Nephron (organoid): ENCODE data around the gene C5orf58.

ENCODE experiments used
- H3K27ac Mint-ChIP-seq, 3 experiments: 2 replicates each; pipeline ENCODE4 v1.8.0; 2020; ENCODE audit warnings: mixed read lengths in 3 of 3, mild to moderate bottlenecking in 2 of 3, moderate library complexity in 1 of 3
- H3K27me3 Mint-ChIP-seq: 2 replicates; pipeline ENCODE4 v1.8.0; 2021; ENCODE audit warnings: low read depth, mild to moderate bottlenecking, moderate library complexity, mixed read lengths
- H3K36me3 Mint-ChIP-seq: 2 replicates; pipeline ENCODE4 v1.8.0; 2020; ENCODE audit warnings: low read depth, mixed read lengths
- H3K4me1 Mint-ChIP-seq: 2 replicates; pipeline ENCODE4 v1.8.0; 2020; ENCODE audit warnings: mixed read lengths
- H3K4me3 Mint-ChIP-seq, 3 experiments: 2 replicates each; pipeline ENCODE4 v1.8.0; 2020; ENCODE audit warnings: mild to moderate bottlenecking in 3 of 3, mixed read lengths in 3 of 3, moderate library complexity in 2 of 3
- H3K9me3 Mint-ChIP-seq: 2 replicates; pipeline ENCODE4 v1.8.0; 2020; ENCODE audit warnings: mixed read lengths
- CTCF ChIP-seq, 3 experiments: fragments of 200-600 bp; sonication (generic); IDR thresholded peaks; one replicate each; pipeline ENCODE4 v1.5.0; 2021; ENCODE audit warnings: antibody characterized with exemption in 3 of 3; ENCODE audit not compliant: unreplicated experiment in 3 of 3

Gene C5orf58

GRCh38 chr5:170288151-170288550, 55.4 kb downstream of the C5orf58 start:
- TF ChIP-seq CTCF (IDR thresholded peaks at IDR 0.05; ENCODE audit: unreplicated experiment in 3 of 3), result no peak

GRCh38 chr5:170288551-170288950, 55.8 kb downstream of the C5orf58 start:
- peaks cover 25% of the 10 kb centered on the region for H3K9me3 Mint-ChIP-seq
- TF ChIP-seq CTCF (IDR thresholded peaks at IDR 0.05; ENCODE audit: unreplicated experiment in 3 of 3), result no peak
- H3K4me3 Mint-ChIP-seq, result no peak overlapping the region
- H3K4me1 Mint-ChIP-seq, result peaks cover 8% of the 10 kb centered on the region
- peaks cover 28% of the 10 kb centered on the region for H3K27me3 Mint-ChIP-seq
- peaks cover 3% of the 10 kb centered on the region for H3K36me3 Mint-ChIP-seq
- no peak overlapping the region for H3K27ac Mint-ChIP-seq

More at GRCh38 chr5:170288151-170288550, 55.4 kb downstream of the C5orf58 start:
- peaks cover 8% of the 10 kb centered on the region for H3K4me1 Mint-ChIP-seq
- H3K36me3 Mint-ChIP-seq, result peaks cover 3% of the 10 kb centered on the region
- no peak overlapping the region for H3K4me3 Mint-ChIP-seq
- H3K27ac Mint-ChIP-seq, result no peak overlapping the region
- peaks cover 28% of the 10 kb centered on the region for H3K9me3 Mint-ChIP-seq
- peaks cover 28% of the 10 kb centered on the region for H3K27me3 Mint-ChIP-seq

- Mint-ChIP-seq H3K9me3 (peaks cover 25% of the 10 kb centered on the region), H3K4me1 (peaks cover 8% of the 10 kb centered on the region), H3K27ac (no peak overlapping the region), H3K27me3 (peaks cover 28% of the 10 kb centered on the region), H3K36me3 (peaks cover 3% of the 10 kb centered on the region), H3K4me3 (no peak overlapping the region)
- no peak for TF ChIP-seq CTCF (IDR thresholded peaks at IDR 0.05; ENCODE audit: unreplicated experiment in 3 of 3)
Measured at GRCh38 chr5:170289121-170289520, 56.3 kb downstream of the C5orf58 start.

- Mint-ChIP-seq H3K4me3 (peak overlapping the region in 1 of 3 experiments; percentile 5), H3K27me3 (peaks cover 28% of the 10 kb centered on the region), H3K36me3 (peaks cover 3% of the 10 kb centered on the region), H3K9me3 (peaks cover 25% of the 10 kb centered on the region), H3K27ac (peak overlapping the region in 2 of 3 experiments; percentile 58 to 72), H3K4me1 (peaks cover 8% of the 10 kb centered on the region)
- no peak for TF ChIP-seq CTCF (IDR thresholded peaks at IDR 0.05; ENCODE audit: unreplicated experiment in 3 of 3)
Measured at GRCh38 chr5:170289764-170290163, 57.0 kb downstream of the C5orf58 start.

- Mint-ChIP-seq H3K27ac (no peak overlapping the region), H3K9me3 (peaks cover 19% of the 10 kb centered on the region), H3K36me3 (peaks cover 3% of the 10 kb centered on the region), H3K4me3 (no peak overlapping the region), H3K27me3 (peaks cover 22% of the 10 kb centered on the region), H3K4me1 (peaks cover 8% of the 10 kb centered on the region)
- TF ChIP-seq CTCF (IDR thresholded peaks at IDR 0.05; ENCODE audit: unreplicated experiment in 3 of 3), result no peak
Measured at GRCh38 chr5:170290498-170290897, 57.7 kb downstream of the C5orf58 start.
